Stomach (tissue), 9 donors: ENCODE results near the gene LARP1. TPM values are rescaled to one million over a fixed set of nuclear protein-coding genes. Genes with fewer than 3 reads are reported as not detected.

Experiments
- DNase-seq, 2 donors: peaks; one replicate each; pipeline versions ENCODE4 v3.0.0 to v3.0.0-alpha.2; 2013 to 2019
- H3K27ac ChIP-seq, 5 donors: fragments of 200-600 bp in 4 of 5; sonication (generic) in 4 of 5; one replicate each; pipeline ENCODE4 v1.5.1; 2013 to 2019; ENCODE audit warnings: mild to moderate bottlenecking in 1 of 5, moderate library complexity in 1 of 5
- H3K27me3 ChIP-seq, 3 donors: fragments of 200-600 bp; sonication (generic); one replicate each; pipeline ENCODE4 v1.5.1; 2017 to 2019; ENCODE audit warnings: mixed run types in 1 of 3
- H3K36me3 ChIP-seq, 4 donors: fragments of 200-600 bp; sonication (generic); 1 replicate in 3 of 4; 2 replicates in 1 of 4; pipeline ENCODE4 v1.5.1; 2016 to 2019
- H3K4me1 ChIP-seq, 4 donors: fragments of 200-600 bp; sonication (generic); one replicate each; pipeline ENCODE4 v1.5.1; 2016 to 2019
- H3K4me3 ChIP-seq, 4 donors: fragments of 200-600 bp; sonication (generic) in 3 of 4; one replicate each; pipeline ENCODE4 v1.5.1; 2016 to 2019; ENCODE audit warnings: mild to moderate bottlenecking in 1 of 4
- H3K9me3 ChIP-seq, 4 donors: fragments of 200-600 bp; sonication (generic); one replicate each; pipeline ENCODE4 v1.5.1; 2016 to 2019
- CTCF ChIP-seq, 7 experiments: fragments of 450-650 bp in 4 of 7; fragments of 200-600 bp in 3 of 7; sonication (generic) in 3 of 7; IDR thresholded peaks; one replicate each; pipeline ENCODE4 v1.5.1; 2016 to 2019; ENCODE audit warnings: antibody characterized with exemption in 7 of 7, control low read depth in 2 of 7, mild to moderate bottlenecking in 1 of 7
- EP300 ChIP-seq: sonication (generic); formaldehyde crosslinking; IDR thresholded peaks from one replicate; pipeline ENCODE4 v1.6.1; 2017; ENCODE audit warnings: antibody characterized with exemption
- POLR2A ChIP-seq, 4 donors: fragments of 450-650 bp; IDR thresholded peaks; one replicate each; pipeline ENCODE4 v1.6.1; 2016; ENCODE audit warnings: antibody characterized with exemption in 4 of 4, control low read depth in 2 of 4, mild to moderate bottlenecking in 1 of 4, moderate library complexity in 1 of 4
- POLR2AphosphoS5 ChIP-seq, 3 donors: sonication (generic); formaldehyde crosslinking; IDR thresholded peaks; one replicate each; pipeline ENCODE4 v1.6.1; 2016; ENCODE audit warnings: antibody characterized with exemption in 3 of 3
- WGBS, 5 donors: extraction: QIAGEN DNeasy Blood & Tissue Kit in 3 of 5; methylation state at CpG; one replicate each; pipeline versions ENCODE4 v1.1.5 to v1.1.7; 2013 to 2018; 5-methylcytosine and 5-hydroxymethylcytosine counted together
- intact Hi-C: fragments of 100-400 bp; cut with DNase I; formaldehyde crosslinking; loops from one replicate; pipeline ENCODE4 v1.15.1; 2023; ENCODE audit warnings: low total_unique reads
- polyA plus RNA-seq, 3 donors: library from polyadenylated mRNA; stranded (reverse); fragments of 200-250 nt; gene quantifications; one replicate each; pipeline ENCODE4 v1.2.3, GENCODE V29; 2013
- total RNA-seq, 5 donors: library from RNA; depleted of rRNA; stranded (reverse); fragments of >200 nt; gene quantifications; one replicate each; pipeline versions ENCODE4 v1.1.0 to v1.2.3, GENCODE V29; 2014 to 2016
- donor health status: healthy with polysubstance abuse.
- donor health status: Bipolar disorder and iron deficiency.
- donor health status: healthy.

Gene LARP1
- total and polyA plus RNA-seq, 8 donors, result 15.0 to 211 (median 83.7) TPM

- H3K27ac ChIP-seq, result peak within 1 kb of the TSS; percentile 39 to 86 (median 76)
- 6 to 14% (median 7%) methylated on average over 11 of the region's 11 CpGs for WGBS, 5 donors
- peak; percentile 48 to 67 (median 66) for TF ChIP-seq POLR2AphosphoS5 (IDR thresholded peaks at IDR 0.05)
- TF ChIP-seq POLR2A (IDR thresholded peaks at IDR 0.05), result no peak
Measured at GRCh38 chr5:154850255-154851062, 95.3 kb downstream of the LARP1 start, which contains the start of gene FAXDC2. TSS of gene FAXDC2 (minus strand) at chr5:154850603. CDS start at chr5:154838178, 12,425 bp downstream.

GRCh38 chr5:154851351-154851750, 96.2 kb downstream of the LARP1 start:
- Histone ChIP-seq H3K9me3 (no peaks in the 10 kb centered on the region), H3K27ac (peak overlapping the region in 3 of 5 donors; percentile 76 to 86 (median 77)), H3K36me3 (no peaks in the 10 kb centered on the region), H3K4me1 (peaks cover 0 to 51% (median 33%) of the 10 kb centered on the region in 4 donors), H3K4me3 (no peak overlapping the region), H3K27me3 (no peaks in the 10 kb centered on the region)
- no peak for DNase-seq
- TF ChIP-seq EP300, result no peak
- TF ChIP-seq CTCF (IDR thresholded peaks at IDR 0.05), result no peak
- TF ChIP-seq POLR2A (IDR thresholded peaks at IDR 0.05), result no peak
- TF ChIP-seq POLR2AphosphoS5 (IDR thresholded peaks at IDR 0.05), result no peak
- intact Hi-C loops, result no loop called here
- 65 to 90% (median 81%) methylated on average over 3 of the region's 3 CpGs for WGBS, 5 donors

More at GRCh38 chr5:154850255-154851062, 95.3 kb downstream of the LARP1 start, which contains the start of gene FAXDC2:
- intact Hi-C loops, result no loop called here
- Histone ChIP-seq H3K36me3 (no peaks in the 10 kb centered on the region), H3K9me3 (no peaks in the 10 kb centered on the region), H3K4me3 (peak within 1 kb of the TSS; percentile 45 to 54 (median 50)), H3K4me1 (peaks cover 0 to 58% (median 36%) of the 10 kb centered on the region in 4 donors), H3K27me3 (no peaks in the 10 kb centered on the region)
- DNase-seq, result peak; percentile 61 to 94

- no peaks in the 10 kb centered on the region for H3K27me3 ChIP-seq
- 0% methylated on average over 22 to 59 of the region's 59 CpGs for WGBS, 5 donors
- TF ChIP-seq POLR2A (IDR thresholded peaks at IDR 0.05) (peak in 1 of 4 donors; percentile 51), EP300 (no peak), CTCF (IDR thresholded peaks at IDR 0.05) (peak in 1 of 7 experiments; percentile 20), POLR2AphosphoS5 (IDR thresholded peaks at IDR 0.05) (peak; percentile 56 to 70 (median 60))
- H3K9me3 ChIP-seq, result no peaks in the 10 kb centered on the region
- H3K4me1 ChIP-seq, result peaks cover 33 to 48% (median 39%) of the 10 kb centered on the region in 4 donors
- H3K27ac ChIP-seq, result peak overlapping the region; percentile 97 to 99 (median 98)
- intact Hi-C loops, result loop anchor here (5.0 kb wide), 1 partner anchor 100 kb away; the partner anchor contains the start of gene LARP1
- no peaks in the 10 kb centered on the region for H3K36me3 ChIP-seq
- peak overlapping the region; percentile 67 to 82 (median 74) for H3K4me3 ChIP-seq
- peak; percentile 92 to 98 for DNase-seq
Measured at GRCh38 chr5:154857530-154858296, 102.5 kb downstream of the LARP1 start.

GRCh38 chr5:154858297-154858971, 103.3 kb downstream of the LARP1 start, which contains the start of gene CNOT8:
TSS of gene CNOT8 (plus strand) at chr5:154858627. CDS start at chr5:154863279, 4,652 bp downstream.
- Histone ChIP-seq H3K9me3 (no peaks in the 10 kb centered on the region), H3K4me3 (peak within 1 kb of the TSS; percentile 67 to 82 (median 74)), H3K27me3 (no peaks in the 10 kb centered on the region), H3K27ac (peak within 1 kb of the TSS; percentile 97 to 99 (median 98)), H3K4me1 (peaks cover 33 to 50% (median 42%) of the 10 kb centered on the region in 4 donors), H3K36me3 (peaks cover 3 to 5% (median 4%) of the 10 kb centered on the region in 4 donors)
- 0 to 1% (median 0%) methylated on average over 60 to 65 of the region's 65 CpGs for WGBS, 5 donors
- intact Hi-C loops, result loop anchor here (5.0 kb wide), 1 partner anchor 101 kb away; the partner anchor contains the start of gene LARP1
- peak; percentile 99 for DNase-seq
- TF ChIP-seq EP300 (no peak), POLR2A (IDR thresholded peaks at IDR 0.05) (peak in 2 of 4 donors; percentile 84 to 92), POLR2AphosphoS5 (IDR thresholded peaks at IDR 0.05) (peak; percentile 86 to 96 (median 95)), CTCF (IDR thresholded peaks at IDR 0.05) (no peak)
